Fibroblast of mammary gland (primary cell): ENCODE data around the gene RAB36.

Experiments
- DNase-seq: peaks from one replicate; pipeline ENCODE4 v3.0.0-alpha.2; 2010; ENCODE audit warnings: low read depth
- H3K4me3 ChIP-seq: 2 replicates; pipeline ENCODE4 v1.5.1; 2011; ENCODE audit warnings: low read depth, mild to moderate bottlenecking, low read length, moderate library complexity; ENCODE audit not compliant: control insufficient read depth
- CTCF ChIP-seq: conservative IDR thresholded peaks from 2 replicates; pipeline ENCODE4 v1.5.1; 2011; ENCODE audit warnings: low read depth, low read length, inconsistent platforms; ENCODE audit not compliant: control insufficient read depth, insufficient read depth

The RAB36 gene

GRCh38 chr22:23121424-23121823 is 23.9 kb upstream of the RAB36 start:
- no peak overlapping the region for H3K4me3 ChIP-seq
- DNase-seq: peak; percentile 13
- no peak for TF ChIP-seq CTCF

- TF ChIP-seq CTCF: no peak
- no peak overlapping the region for H3K4me3 ChIP-seq
- no peak for DNase-seq
Measured at GRCh38 chr22:23122216-23122957, 22.9 kb upstream of the RAB36 start.

GRCh38 chr22:23122992-23123803 is 22.1 kb upstream of the RAB36 start:
- no peak overlapping the region for H3K4me3 ChIP-seq
- no peak for DNase-seq
- TF ChIP-seq CTCF: no peak

GRCh38 chr22:23123804-23124254 is 21.4 kb upstream of the RAB36 start:
- H3K4me3 ChIP-seq: no peak overlapping the region
- no peak for DNase-seq
- no peak for TF ChIP-seq CTCF

GRCh38 chr22:23124611-23125511 is 20.4 kb upstream of the RAB36 start:
- TF ChIP-seq CTCF: no peak
- no peak overlapping the region for H3K4me3 ChIP-seq
- no peak for DNase-seq

- H3K4me3 ChIP-seq: no peak overlapping the region
- TF ChIP-seq CTCF: no peak
- DNase-seq: no peak
Measured at GRCh38 chr22:23125512-23126103, 19.7 kb upstream of the RAB36 start.
